Measurements from ENCODE around the gene ATXN1.
A peak's percentile ranks its signal among the peaks of the same experiment; 100 is the strongest.
"Not testable (repeated sequence)": the region's sequence is repeated elsewhere in the genome, so short reads cannot be mapped to it uniquely, and the experiment has no call there.

ATXN1 gene

DNA sequence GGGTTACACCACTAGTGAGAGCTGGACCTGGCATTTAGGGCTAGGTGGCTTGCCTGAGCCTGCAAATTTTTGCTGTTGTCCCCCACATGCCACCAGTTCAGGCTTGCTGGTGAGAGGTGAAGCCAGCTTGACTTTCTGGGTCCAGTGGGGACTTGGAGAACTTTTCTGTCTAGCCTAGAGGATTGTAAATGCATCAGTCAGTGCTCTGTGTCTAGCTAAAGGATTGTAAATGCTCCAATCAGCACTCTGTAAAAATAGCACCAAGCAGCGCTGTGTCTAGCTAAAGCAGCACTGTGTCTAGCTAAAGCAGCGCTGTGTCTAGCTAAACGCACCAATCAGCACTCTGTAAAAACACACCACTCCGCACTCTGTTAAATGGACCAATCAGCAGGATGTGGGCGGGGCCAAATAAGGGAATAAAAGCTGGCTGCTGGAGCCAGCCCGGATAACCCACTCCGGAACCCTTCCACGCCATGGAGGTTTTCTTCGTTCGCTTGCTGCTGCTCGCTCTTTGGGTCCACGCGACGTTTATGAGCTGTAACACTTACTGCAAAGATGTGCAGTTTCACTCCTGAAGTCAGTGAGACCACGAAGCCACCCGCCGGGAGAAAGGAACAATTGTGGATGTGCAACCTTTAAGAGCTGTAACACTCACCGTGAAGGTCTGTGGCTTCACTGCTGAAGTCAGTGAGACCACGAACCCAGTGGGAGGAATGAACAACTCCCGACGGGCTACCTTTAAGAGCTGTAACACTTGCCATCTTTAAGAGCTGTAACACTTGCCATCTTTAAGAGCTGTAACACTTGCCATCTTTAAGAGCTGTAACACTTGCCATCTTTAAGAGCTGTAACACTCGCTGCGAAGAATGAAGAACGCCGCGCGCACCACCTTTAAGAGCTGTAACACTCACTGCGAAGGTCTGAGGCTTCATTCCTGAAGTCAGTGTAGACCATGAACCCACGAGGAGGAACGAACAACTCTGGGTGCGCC, 495.6 kb downstream of the ATXN1 start:
- Mint-ChIP-seq H3K27me3 (ENCODE audit: low read depth, poor library complexity) (peaks cover 7% of the 10 kb centered on the region), H3K4me1 (peaks cover 4% of the 10 kb centered on the region), H3K4me3 (no peak overlapping the region), H3K36me3 (ENCODE audit: low read depth) (peaks cover 10% of the 10 kb centered on the region), H3K9me3 (peaks cover 11% of the 10 kb centered on the region), H3K27ac (no peak overlapping the region)
- no peak for TF ChIP-seq CTCF (IDR thresholded peaks at IDR 0.05)
- DNase-seq = no peak

DNA sequence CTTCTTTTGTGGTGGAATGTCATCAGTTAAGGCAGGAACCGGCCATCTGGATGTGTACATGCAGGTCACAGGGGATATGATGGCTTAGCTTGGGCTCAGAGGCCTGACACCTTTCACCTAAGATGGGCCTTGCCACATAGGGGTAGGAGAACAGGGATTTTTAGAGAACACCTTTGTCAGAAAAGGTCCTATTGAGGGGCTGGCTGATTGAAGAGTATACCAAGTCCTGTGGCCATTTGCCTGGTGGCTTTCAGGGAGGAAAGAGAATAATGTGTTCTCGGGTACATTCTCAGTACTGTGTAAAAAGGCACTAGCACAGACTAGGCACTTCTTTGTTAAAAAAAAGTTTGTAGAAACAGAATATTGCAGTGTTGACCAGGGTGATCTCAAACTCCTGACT, 496.5 kb downstream of the ATXN1 start:
- TF ChIP-seq CTCF (IDR thresholded peaks at IDR 0.05) = no peak
- no peak overlapping the region for H3K4me3 Mint-ChIP-seq
- DNase-seq = no peak
- peaks cover 4% of the 10 kb centered on the region for H3K4me1 Mint-ChIP-seq
- H3K36me3 Mint-ChIP-seq (ENCODE audit: low read depth) = peaks cover 10% of the 10 kb centered on the region
- peaks cover 3% of the 10 kb centered on the region for H3K27me3 Mint-ChIP-seq (ENCODE audit: low read depth, poor library complexity)
- no peak overlapping the region for H3K27ac Mint-ChIP-seq
- peaks cover 11% of the 10 kb centered on the region for H3K9me3 Mint-ChIP-seq

GRCh38 chr6:16263464-16264099, 497.7 kb downstream of the ATXN1 start:
- peaks cover 11% of the 10 kb centered on the region for H3K9me3 Mint-ChIP-seq
- H3K27ac Mint-ChIP-seq; H3K4me1 Mint-ChIP-seq; H3K27me3 Mint-ChIP-seq (ENCODE audit: low read depth, poor library complexity); DNase-seq; H3K36me3 Mint-ChIP-seq (ENCODE audit: low read depth); H3K4me3 Mint-ChIP-seq: not testable (repeated sequence)

- H3K27ac Mint-ChIP-seq; H3K36me3 Mint-ChIP-seq (ENCODE audit: low read depth); H3K4me1 Mint-ChIP-seq; H3K4me3 Mint-ChIP-seq; H3K27me3 Mint-ChIP-seq (ENCODE audit: low read depth, poor library complexity); DNase-seq: not testable (repeated sequence)
- H3K9me3 Mint-ChIP-seq = peaks cover 10% of the 10 kb centered on the region
Observed at GRCh38 chr6:16262773-16263172, 498.5 kb downstream of the ATXN1 start.

- not testable (repeated sequence) for H3K27me3 Mint-ChIP-seq (ENCODE audit: low read depth, poor library complexity); H3K4me1 Mint-ChIP-seq; DNase-seq; H3K9me3 Mint-ChIP-seq; H3K36me3 Mint-ChIP-seq (ENCODE audit: low read depth); H3K27ac Mint-ChIP-seq; H3K4me3 Mint-ChIP-seq
Observed at GRCh38 chr6:16260602-16261001, 500.7 kb downstream of the ATXN1 start.

DNA sequence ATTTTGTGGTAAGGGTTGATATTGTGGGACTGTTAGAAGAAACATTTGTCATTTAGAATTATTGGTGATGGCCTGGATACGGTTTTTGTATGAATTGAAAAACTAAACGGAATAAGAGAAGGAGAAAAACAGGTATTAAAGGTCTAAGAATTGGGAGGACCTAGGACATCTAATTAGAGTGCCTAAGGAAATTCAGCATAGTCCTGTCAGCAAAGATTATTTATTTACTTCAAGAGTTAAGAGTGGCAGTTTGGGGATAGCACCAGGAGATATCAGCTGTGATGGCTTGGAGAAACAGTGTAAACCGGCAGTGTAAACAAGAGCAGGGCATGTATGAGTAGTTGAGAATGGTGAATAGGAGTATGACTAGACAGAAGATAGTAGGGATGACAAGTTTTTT, 501.7 kb downstream of the ATXN1 start:
- H3K9me3 Mint-ChIP-seq; H3K4me1 Mint-ChIP-seq; DNase-seq; H3K27me3 Mint-ChIP-seq (ENCODE audit: low read depth, poor library complexity); H3K4me3 Mint-ChIP-seq; H3K27ac Mint-ChIP-seq: not testable (repeated sequence)
- H3K36me3 Mint-ChIP-seq (ENCODE audit: low read depth) = peaks cover 13% of the 10 kb centered on the region

GRCh38 chr6:16258709-16259075, 502.6 kb downstream of the ATXN1 start:
- H3K4me3 Mint-ChIP-seq = no peak overlapping the region
- no peaks in the 10 kb centered on the region for H3K27me3 Mint-ChIP-seq (ENCODE audit: low read depth, poor library complexity)
- no peak for TF ChIP-seq CTCF (IDR thresholded peaks at IDR 0.05)
- peak overlapping the region; percentile 9 for H3K27ac Mint-ChIP-seq
- H3K9me3 Mint-ChIP-seq = peaks cover 8% of the 10 kb centered on the region
- H3K4me1 Mint-ChIP-seq = no peaks in the 10 kb centered on the region
- DNase-seq = no peak
- peaks cover 17% of the 10 kb centered on the region for H3K36me3 Mint-ChIP-seq (ENCODE audit: low read depth)
